K562 (cell line): Measurements from ENCODE around the gene HLA-DOB. TPM values are rescaled to one million over a fixed set of nuclear protein-coding genes. Genes with fewer than 3 reads are reported as not detected.

ENCODE experiments used
- CEBPG ChIP-seq, 3 experiments: fragments of 200-800 bp in 1 of 3; sonication (Bioruptor generic) in 1 of 3; sonication (generic) in 1 of 3; formaldehyde crosslinking in 1 of 3; IDR thresholded peaks in 2 of 3; conservative IDR thresholded peaks in 1 of 3; 2 replicates each; pipeline versions ENCODE4 v1.6.1 to v1.8.0; 2016 to 2022; ENCODE audit warnings: missing compliant biosample characterization in 2 of 3, missing genetic modification characterization in 2 of 3, mild to moderate bottlenecking in 1 of 3, missing genetic modification reagents in 1 of 3
- EP400 ChIP-seq: fragments of 450-650 bp; IDR thresholded peaks from 2 replicates; pipeline ENCODE4 v1.6.1; 2017; ENCODE audit warnings: antibody characterized with exemption, mild to moderate bottlenecking, moderate library complexity
- HIVEP1 ChIP-seq: fragments of 250-450 bp; sonication (Bioruptor Pico); IDR thresholded peaks from 2 replicates; pipeline ENCODE4 v1.4.0; 2020; ENCODE audit warnings: mild to moderate bottlenecking
- PRDM10 ChIP-seq: fragments of 450-650 bp; IDR thresholded peaks from 2 replicates; pipeline ENCODE4 v1.6.1; 2018; ENCODE audit not compliant: partially characterized antibody
- RHOXF2B ChIP-seq: fragments of 250-450 bp; sonication (Bioruptor Pico); conservative IDR thresholded peaks from 2 replicates; pipeline ENCODE4 v1.5.1; 2021
- TCF15 ChIP-seq: fragments of 250-450 bp; sonication (Bioruptor Pico); IDR thresholded peaks from 2 replicates; pipeline ENCODE4 v1.8.0; 2022; ENCODE audit warnings: moderate library complexity, mild to moderate bottlenecking, inconsistent platforms
- TOE1 ChIP-seq, 2 experiments: fragments of 450-650 bp in 1 of 2; sonication (generic) in 1 of 2; formaldehyde crosslinking in 1 of 2; IDR thresholded peaks; 2 replicates each; pipeline versions ENCODE4 v1.7.1 to v1.8.0; 2016 to 2022; ENCODE audit warnings: borderline replicate concordance in 2 of 2, mild to moderate bottlenecking in 2 of 2, antibody characterized with exemption in 1 of 2, inconsistent platforms in 1 of 2, low read depth in 1 of 2, missing genetic modification reagents in 1 of 2, moderate library complexity in 1 of 2
- ZBTB40 ChIP-seq, 2 experiments: fragments of 450-650 bp in 1 of 2; sonication (generic) in 1 of 2; formaldehyde crosslinking in 1 of 2; IDR thresholded peaks; 2 replicates each; pipeline versions ENCODE4 v1.7.1 to v1.9.0; 2016 to 2022; ENCODE audit warnings: inconsistent platforms in 1 of 2, mild to moderate bottlenecking in 1 of 2, missing genetic modification reagents in 1 of 2
- polyA plus RNA-seq, 8 experiments: library from polyadenylated mRNA; depleted of rRNA in 4 of 8; stranded (reverse) in 5 of 8; unstranded in 3 of 8; fragments of >200 nt; fragmentation: Nextera tagmentation in 2 of 8; fragmentation: Illumina TruSeq in 1 of 8; extraction: Ambion mirVana in 2 of 8; extraction: Trizol in 1 of 8; gene quantifications; 2 replicates each; pipeline versions ENCODE4 v1.2.1 to v1.2.3, GENCODE V29; 2011 to 2014; ENCODE audit warnings: inconsistent platforms in 1 of 8, missing spikeins in 1 of 8
- total RNA-seq, 7 experiments: library from RNA; depleted of rRNA in 6 of 7; stranded (reverse); fragments of >200 nt in 6 of 7; fragmentation: Illumina TruSeq in 2 of 7; extraction: Trizol in 2 of 7; gene quantifications; 2 replicates each; pipeline versions ENCODE4 v1.2.1 to v1.2.3, GENCODE V29; 2011 to 2021; ENCODE audit warnings: low replicate concordance in 1 of 7

HLA-DOB gene
- total and polyA plus RNA-seq, 9 of the 15 experiments (the other 6 are each of a cell fraction or from before 2014, with no cell fraction given), result 1.2 to 4.0 (median 2.5) TPM

- TF ChIP-seq PRDM10 (peak; percentile 7), EP400 (no peak), TCF15 (CRISPR knock-in tag) (no peak), ZBTB40 (IDR thresholded peaks at IDR 0.05) (no peak), ZBTB40 (CRISPR knock-in tag; IDR thresholded peaks at IDR 0.05) (no peak), CEBPG (CRISPR knock-in tag; IDR thresholded peaks at IDR 0.05) (peak; percentile 88), CEBPG (tag; conservative IDR thresholded peaks at IDR 0.05 in 1 of 2, IDR thresholded peaks at IDR 0.05 in 1 of 2) (peak; percentile 92 to 98), HIVEP1 (no peak), RHOXF2B (CRISPR knock-in tag) (no peak), TOE1 (IDR thresholded peaks at IDR 0.05; ENCODE audit: borderline replicate concordance) (no peak), TOE1 (CRISPR knock-in tag; IDR thresholded peaks at IDR 0.05; ENCODE audit: borderline replicate concordance, low read depth) (no peak)
Measured at GRCh38 chr6:32796848-32797776, 19.7 kb downstream of the HLA-DOB start (continued).
